Vagina (tissue), 2 donors: ENCODE measurements around the gene ARL5A.

ENCODE experiments used
- CTCF ChIP-seq, 3 experiments: fragments of 450-650 bp in 2 of 3; fragments of 200-600 bp in 1 of 3; sonication (generic) in 1 of 3; IDR thresholded peaks; one replicate each; pipeline ENCODE4 v1.5.1; 2017 to 2019; ENCODE audit warnings: antibody characterized with exemption in 3 of 3, mild to moderate bottlenecking in 2 of 3, moderate library complexity in 2 of 3
- POLR2A ChIP-seq, 2 donors: fragments of 450-650 bp; IDR thresholded peaks; one replicate each; pipeline ENCODE4 v1.6.1; 2017; ENCODE audit warnings: antibody characterized with exemption in 2 of 2, mild to moderate bottlenecking in 2 of 2, moderate library complexity in 2 of 2

- TF ChIP-seq CTCF (IDR thresholded peaks at IDR 0.05) (no peak), POLR2A (IDR thresholded peaks at IDR 0.05) (no peak)
Observed at GRCh38 chr2:151760139-151760650, 68.0 kb downstream of the ARL5A start.
